Central memory CD8-positive, alpha-beta T cell (primary cell): ENCODE results near the gene CCSER2.

Source experiments
- ATAC-seq: fragments of 150-1000 bp; cut with Tn5 transposase; replicated peaks from 2 replicates; pipeline ENCODE4 v1.10.0; 2022; ENCODE audit warnings: mild to moderate bottlenecking, moderate FRiP score, moderate number of reproducible peaks; ENCODE audit not compliant: poor library complexity, severe bottlenecking; ENCODE audit errors: extremely low read depth
- DNase-seq, 2 donors: peaks; one replicate each; pipeline ENCODE4 v3.0.0; 2021; ENCODE audit warnings: low spot score in 2 of 2
- H3K27ac Mint-ChIP-seq: one replicate; pipeline ENCODE4 v1.8.0; 2022; ENCODE audit warnings: low read depth, mild to moderate bottlenecking, moderate library complexity, mixed read lengths
- H3K27me3 Mint-ChIP-seq: one replicate; pipeline ENCODE4 v1.8.0; 2022; ENCODE audit warnings: mixed read lengths
- H3K36me3 Mint-ChIP-seq: one replicate; pipeline ENCODE4 v1.8.0; 2022; ENCODE audit warnings: mild to moderate bottlenecking, moderate library complexity, mixed read lengths; ENCODE audit not compliant: insufficient read depth
- H3K4me1 Mint-ChIP-seq: one replicate; pipeline ENCODE4 v1.8.0; 2022; ENCODE audit warnings: mixed read lengths
- H3K4me3 Mint-ChIP-seq: one replicate; pipeline ENCODE4 v1.8.0; 2022; ENCODE audit warnings: mild to moderate bottlenecking, moderate library complexity, mixed read lengths
- H3K9me3 Mint-ChIP-seq: one replicate; pipeline ENCODE4 v1.8.0; 2022; ENCODE audit warnings: mixed read lengths

Gene CCSER2

GRCh38 chr10:84355106-84355505 is 26.7 kb downstream of the CCSER2 start:
- ATAC-seq (no peak), DNase-seq (no peak)
- Mint-ChIP-seq H3K9me3 (no peaks in the 10 kb centered on the region), H3K27me3 (no peaks in the 10 kb centered on the region), H3K4me3 (peak overlapping the region; percentile 65), H3K27ac (peak overlapping the region; percentile 86), H3K36me3 (peaks cover 8% of the 10 kb centered on the region), H3K4me1 (peaks cover 88% of the 10 kb centered on the region)

DNA sequence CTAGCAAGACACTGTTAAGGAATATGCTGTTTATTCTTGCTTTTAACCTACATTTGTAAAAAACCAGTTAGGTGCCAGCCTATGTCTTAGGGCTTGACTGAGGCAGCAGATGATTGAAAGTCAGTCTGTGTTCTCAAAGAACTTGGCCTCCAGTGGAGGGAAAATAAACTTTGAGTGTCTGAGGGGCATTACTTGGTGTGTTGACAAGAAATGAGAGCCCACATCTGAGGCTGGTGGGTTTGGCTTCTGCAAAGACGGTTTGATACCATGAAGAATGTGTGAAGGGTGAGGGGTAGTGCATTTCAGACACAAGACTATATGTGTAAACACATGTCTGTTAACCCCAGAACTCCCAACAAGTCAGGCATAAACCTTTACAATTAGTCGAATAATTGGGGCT is 28.5 kb downstream of the CCSER2 start:
- peak in 1 of 2 donors; percentile 61 for DNase-seq
- no peaks in the 10 kb centered on the region for H3K9me3 Mint-ChIP-seq
- peaks cover 93% of the 10 kb centered on the region for H3K4me1 Mint-ChIP-seq
- no peaks in the 10 kb centered on the region for H3K27me3 Mint-ChIP-seq
- peak overlapping the region; percentile 86 for H3K27ac Mint-ChIP-seq
- peak overlapping the region; percentile 69 for H3K4me3 Mint-ChIP-seq
- ATAC-seq = peak; percentile 71
- H3K36me3 Mint-ChIP-seq = peaks cover 10% of the 10 kb centered on the region

- ATAC-seq = no peak
- Mint-ChIP-seq H3K36me3 (peaks cover 10% of the 10 kb centered on the region), H3K9me3 (no peaks in the 10 kb centered on the region), H3K27me3 (no peaks in the 10 kb centered on the region), H3K4me3 (peak overlapping the region; percentile 25), H3K4me1 (peaks cover 90% of the 10 kb centered on the region), H3K27ac (peak overlapping the region; percentile 86)
- DNase-seq = no peak
These were observed 30.4 kb downstream of the CCSER2 start for GRCh38 chr10:84358743-84359142.

GRCh38 chr10:84360637-84361365 is 32.4 kb downstream of the CCSER2 start:
- H3K4me1 Mint-ChIP-seq = peaks cover 81% of the 10 kb centered on the region
- DNase-seq (no peak), ATAC-seq (no peak)
- H3K27me3 Mint-ChIP-seq = no peaks in the 10 kb centered on the region
- peak overlapping the region; percentile 57 for H3K4me3 Mint-ChIP-seq
- H3K27ac Mint-ChIP-seq = peak overlapping the region; percentile 86
- no peaks in the 10 kb centered on the region for H3K9me3 Mint-ChIP-seq
- peaks cover 8% of the 10 kb centered on the region for H3K36me3 Mint-ChIP-seq

DNA sequence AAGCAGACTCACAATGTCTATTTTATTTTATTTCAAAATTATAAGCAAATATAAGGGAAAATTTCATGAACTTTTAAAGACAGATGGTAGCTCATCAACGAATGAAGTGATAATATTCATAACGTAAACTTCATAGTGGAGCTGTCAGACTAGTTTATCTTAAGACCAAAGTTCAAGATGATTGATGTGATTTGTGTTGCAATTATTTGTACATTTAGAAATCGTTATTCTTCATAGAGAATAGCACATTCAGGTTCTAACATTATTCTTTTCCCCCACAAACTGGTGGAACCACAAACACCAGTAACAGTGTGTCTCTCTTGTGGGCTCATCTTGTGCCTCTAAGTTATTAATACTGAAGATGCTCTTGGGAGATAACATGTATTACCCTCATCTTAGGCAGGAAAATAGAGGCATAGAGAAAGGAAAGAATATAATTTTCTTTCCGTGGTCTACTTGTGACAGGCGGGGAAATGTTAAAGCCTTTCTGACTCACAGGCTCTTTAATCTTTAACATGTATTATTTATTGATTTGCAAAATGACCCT is 37.0 kb downstream of the CCSER2 start:
- Mint-ChIP-seq H3K4me1 (peaks cover 80% of the 10 kb centered on the region), H3K36me3 (peaks cover 10% of the 10 kb centered on the region), H3K27ac (peak overlapping the region; percentile 11), H3K9me3 (no peaks in the 10 kb centered on the region), H3K27me3 (no peaks in the 10 kb centered on the region), H3K4me3 (no peak overlapping the region)
- ATAC-seq (peak; percentile 79), DNase-seq (no peak)

GRCh38 chr10:84366041-84366440 is 37.7 kb downstream of the CCSER2 start:
- ATAC-seq (no peak), DNase-seq (no peak)
- Mint-ChIP-seq H3K36me3 (peaks cover 10% of the 10 kb centered on the region), H3K27ac (peak overlapping the region; percentile 11), H3K4me1 (peaks cover 73% of the 10 kb centered on the region), H3K27me3 (no peaks in the 10 kb centered on the region), H3K4me3 (no peak overlapping the region), H3K9me3 (no peaks in the 10 kb centered on the region)

DNA sequence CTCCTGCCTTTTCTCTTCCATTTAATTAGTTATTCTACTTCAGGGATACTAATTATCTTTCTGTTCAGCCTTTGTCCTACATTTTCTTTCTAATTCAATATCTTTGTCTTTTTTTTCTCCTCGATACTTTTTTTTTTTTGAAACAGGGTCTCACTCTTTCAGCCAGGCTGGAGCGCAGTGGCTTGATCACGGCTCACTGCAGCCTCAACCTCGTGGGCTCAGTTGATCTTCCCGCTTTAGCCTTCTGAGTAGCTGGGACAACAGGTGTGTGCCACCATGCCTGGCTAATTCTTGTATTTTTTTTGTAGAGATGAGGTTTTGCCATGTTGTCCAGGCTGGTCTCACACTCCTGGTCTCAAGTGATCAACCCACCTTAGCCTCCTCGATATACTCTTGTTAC is 38.9 kb downstream of the CCSER2 start:
- no peaks in the 10 kb centered on the region for H3K27me3 Mint-ChIP-seq
- H3K4me3 Mint-ChIP-seq = no peak overlapping the region
- peak overlapping the region; percentile 76 for H3K27ac Mint-ChIP-seq
- H3K36me3 Mint-ChIP-seq = peaks cover 22% of the 10 kb centered on the region
- H3K9me3 Mint-ChIP-seq = no peaks in the 10 kb centered on the region
- no peak for DNase-seq
- peaks cover 61% of the 10 kb centered on the region for H3K4me1 Mint-ChIP-seq
- no peak for ATAC-seq

GRCh38 chr10:84368828-84369227 is 40.4 kb downstream of the CCSER2 start:
- Mint-ChIP-seq H3K9me3 (no peaks in the 10 kb centered on the region), H3K4me3 (no peak overlapping the region), H3K4me1 (peaks cover 53% of the 10 kb centered on the region), H3K36me3 (peaks cover 27% of the 10 kb centered on the region), H3K27me3 (no peaks in the 10 kb centered on the region), H3K27ac (no peak overlapping the region)
- ATAC-seq = no peak
- DNase-seq = no peak

GRCh38 chr10:84370283-84370682 is 41.9 kb downstream of the CCSER2 start:
- no peaks in the 10 kb centered on the region for H3K9me3 Mint-ChIP-seq
- H3K4me3 Mint-ChIP-seq = no peak overlapping the region
- DNase-seq (no peak), ATAC-seq (no peak)
- H3K36me3 Mint-ChIP-seq = peaks cover 31% of the 10 kb centered on the region
- peaks cover 57% of the 10 kb centered on the region for H3K4me1 Mint-ChIP-seq
- H3K27ac Mint-ChIP-seq = no peak overlapping the region
- H3K27me3 Mint-ChIP-seq = no peaks in the 10 kb centered on the region

DNA sequence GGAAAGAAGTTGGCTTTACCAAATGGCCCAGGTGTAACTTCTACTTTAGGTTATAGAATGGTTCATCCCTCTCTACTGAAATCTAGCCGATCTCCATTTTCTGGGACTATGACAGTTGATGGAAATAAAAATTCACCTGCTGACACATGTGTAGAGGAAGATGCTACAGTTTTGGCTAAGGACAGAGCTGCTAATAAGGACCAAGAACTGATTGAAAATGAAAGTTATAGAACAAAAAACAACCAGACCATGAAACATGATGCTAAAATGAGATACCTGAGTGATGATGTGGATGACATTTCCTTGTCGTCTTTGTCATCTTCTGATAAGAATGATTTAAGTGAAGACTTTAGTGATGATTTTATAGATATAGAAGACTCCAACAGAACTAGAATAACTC is 43.6 kb downstream of the CCSER2 start:
- Mint-ChIP-seq H3K27me3 (no peaks in the 10 kb centered on the region), H3K27ac (no peak overlapping the region), H3K4me3 (no peak overlapping the region), H3K36me3 (peaks cover 37% of the 10 kb centered on the region), H3K4me1 (peaks cover 57% of the 10 kb centered on the region), H3K9me3 (no peaks in the 10 kb centered on the region)
- DNase-seq (no peak), ATAC-seq (no peak)

DNA sequence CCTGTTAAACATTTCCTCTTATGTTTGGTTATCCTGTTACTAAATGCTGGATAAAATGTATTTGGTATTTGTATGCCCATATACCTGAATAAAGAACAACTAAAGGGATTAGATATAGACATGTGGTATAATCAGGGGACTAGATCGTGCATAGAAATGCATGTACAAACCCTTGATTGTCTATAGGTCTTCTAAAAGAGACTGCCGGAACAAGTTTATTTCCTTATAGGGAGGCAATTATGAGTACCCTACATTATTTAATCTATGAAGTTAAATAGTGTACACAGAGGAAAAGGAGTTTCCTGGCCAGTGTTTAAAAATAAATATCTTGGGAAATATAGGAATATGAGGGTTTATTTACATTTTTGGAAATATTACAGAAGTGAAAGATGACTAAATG is 44.6 kb downstream of the CCSER2 start:
- Mint-ChIP-seq H3K9me3 (no peaks in the 10 kb centered on the region), H3K4me1 (peaks cover 46% of the 10 kb centered on the region), H3K4me3 (no peak overlapping the region), H3K36me3 (peaks cover 35% of the 10 kb centered on the region), H3K27ac (no peak overlapping the region), H3K27me3 (no peaks in the 10 kb centered on the region)
- no peak for DNase-seq
- ATAC-seq = no peak

- no peak overlapping the region for H3K27ac Mint-ChIP-seq
- H3K36me3 Mint-ChIP-seq = peaks cover 35% of the 10 kb centered on the region
- ATAC-seq = no peak
- no peak overlapping the region for H3K4me3 Mint-ChIP-seq
- no peak for DNase-seq
- no peaks in the 10 kb centered on the region for H3K9me3 Mint-ChIP-seq
- no peaks in the 10 kb centered on the region for H3K27me3 Mint-ChIP-seq
- peaks cover 45% of the 10 kb centered on the region for H3K4me1 Mint-ChIP-seq
These were observed 46.1 kb downstream of the CCSER2 start for GRCh38 chr10:84374455-84374854.

DNA sequence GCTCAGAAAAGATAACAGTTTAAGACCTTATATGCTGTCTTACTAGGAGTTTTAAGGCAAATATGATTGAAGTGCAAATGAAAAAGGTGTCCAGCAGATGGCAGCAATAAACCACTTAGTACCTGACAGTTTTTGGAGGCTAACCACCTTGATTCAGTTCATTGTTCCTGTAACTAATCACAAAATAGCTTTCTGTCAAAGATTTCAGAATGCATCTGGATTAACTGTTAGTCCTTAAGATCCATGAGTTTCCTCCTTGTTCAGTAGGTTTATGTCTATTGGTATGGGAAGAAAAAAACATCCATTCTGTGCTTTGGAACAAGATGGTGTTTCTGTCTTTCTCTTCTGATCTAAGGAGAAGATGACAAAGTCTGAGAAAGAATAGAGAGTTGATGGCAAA is 46.6 kb downstream of the CCSER2 start:
- H3K4me1 Mint-ChIP-seq = peaks cover 40% of the 10 kb centered on the region

More for the DNA sequence above, 46.6 kb downstream of the CCSER2 start:
- Mint-ChIP-seq H3K27me3 (no peaks in the 10 kb centered on the region), H3K4me3 (no peak overlapping the region), H3K27ac (no peak overlapping the region), H3K9me3 (no peaks in the 10 kb centered on the region), H3K36me3 (peaks cover 35% of the 10 kb centered on the region)
- ATAC-seq (peak; percentile 65), DNase-seq (peak in 1 of 2 donors; percentile 25)
